Endodermal cell (in vitro differentiated cells): ENCODE measurements around the gene CR1. TPM values are rescaled to one million over a fixed set of nuclear protein-coding genes. Genes with fewer than 3 reads are reported as not detected.

Experiments used
- DNase-seq: peaks from one replicate; pipeline ENCODE4 v3.0.0-alpha.2; 2017
- H3K27ac ChIP-seq: 2 replicates; pipeline ENCODE4 v1.5.1; 2013; ENCODE audit warnings: mild to moderate bottlenecking, low read depth, low read length, moderate library complexity
- H3K27me3 ChIP-seq: 2 replicates; pipeline ENCODE4 v1.6.1; 2013; ENCODE audit warnings: mild to moderate bottlenecking, low read length, moderate library complexity; ENCODE audit not compliant: insufficient read depth, control insufficient read depth, poor library complexity, severe bottlenecking
- H3K36me3 ChIP-seq: 2 replicates; pipeline ENCODE4 v1.7.0; 2013; ENCODE audit warnings: mild to moderate bottlenecking, low read length, moderate library complexity; ENCODE audit not compliant: control insufficient read depth, insufficient read depth
- H3K4me1 ChIP-seq: one replicate; pipeline ENCODE4 v1.7.0; 2013; ENCODE audit warnings: low read length; ENCODE audit not compliant: control insufficient read depth, insufficient read depth
- H3K4me3 ChIP-seq: 2 replicates; pipeline ENCODE4 v1.5.1; 2013; ENCODE audit warnings: mild to moderate bottlenecking, low read length, moderate library complexity
- H3K9ac ChIP-seq: 2 replicates; pipeline ENCODE4 v1.6.1; 2013; ENCODE audit warnings: mild to moderate bottlenecking, low read length, moderate library complexity; ENCODE audit not compliant: poor library complexity, severe bottlenecking; ENCODE audit errors: extremely low read depth
- H3K9me3 ChIP-seq: 2 replicates; pipeline ENCODE4 v1.6.1; 2013; ENCODE audit warnings: mild to moderate bottlenecking, low read length, moderate library complexity; ENCODE audit not compliant: control insufficient read depth
- H3K27ac Mint-ChIP-seq: 2 replicates; pipeline ENCODE4 v1.8.0; 2020; ENCODE audit warnings: mixed read lengths
- H3K27me3 Mint-ChIP-seq: 2 replicates; pipeline ENCODE4 v1.8.0; 2021; ENCODE audit warnings: mild to moderate bottlenecking, mixed read lengths; ENCODE audit not compliant: insufficient read depth
- H3K36me3 Mint-ChIP-seq: 2 replicates; pipeline ENCODE4 v1.8.0; 2020; ENCODE audit warnings: low read depth, mixed read lengths
- H3K4me1 Mint-ChIP-seq: 2 replicates; pipeline ENCODE4 v1.8.0; 2020; ENCODE audit warnings: mixed read lengths
- H3K4me3 Mint-ChIP-seq: 2 replicates; pipeline ENCODE4 v1.8.0; 2020; ENCODE audit warnings: mild to moderate bottlenecking, moderate library complexity, mixed read lengths
- H3K9me3 Mint-ChIP-seq: 2 replicates; pipeline ENCODE4 v1.8.0; 2020; ENCODE audit warnings: mild to moderate bottlenecking, mixed read lengths
- WGBS, 2 experiments: methylation state at CpG; one replicate each; pipeline versions ENCODE4 v1.1.5 to v1.1.7; 2013; ENCODE audit warnings: missing lambda C conversion rate in 2 of 2, mixed read lengths in 1 of 2; ENCODE audit not compliant: insufficient coverage in 1 of 2, insufficient read length in 1 of 2; 5-methylcytosine and 5-hydroxymethylcytosine counted together
- total RNA-seq, 2 donors: library from RNA; stranded (reverse); fragmentation: NEBNext Ultra II Directional in 1 of 2; extraction: Animal tissue kit (Norgen Biotek cat#: 25700) in 1 of 2; gene quantifications; 2 replicates in 1 of 2; 3 replicates in 1 of 2; pipeline ENCODE4 v1.2.1, GENCODE V29; 2021
- TF ChIP-seq, protein P1 (sequence below): fragments of 200-600 bp; sonication (generic); conservative IDR thresholded peaks from 2 replicates; pipeline ENCODE4 v1.5.0; 2021; ENCODE audit warnings: antibody characterized with exemption, mild to moderate bottlenecking

Gene CR1
- total RNA-seq, 2 donors from 2014 or later, result 0.07 TPM; not detected in 1

DNA sequence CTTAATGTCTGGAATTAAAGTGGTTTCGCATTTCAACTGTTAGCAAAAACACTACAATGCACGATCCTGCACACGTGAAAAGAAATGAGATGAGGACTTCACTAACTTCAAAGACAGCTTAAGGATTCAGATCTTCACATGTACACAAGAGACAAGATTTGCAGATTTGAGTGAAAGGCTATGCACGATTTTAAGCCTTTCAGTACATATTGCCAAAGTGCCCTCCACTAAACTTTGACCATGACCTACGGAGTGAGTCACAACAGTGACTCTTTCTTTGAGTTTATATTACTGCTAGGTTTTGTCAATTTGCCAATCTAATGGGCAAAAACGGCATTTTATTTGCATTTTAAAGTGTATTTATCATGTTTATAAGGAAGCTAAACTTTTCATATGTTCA lies 107.8 kb downstream of the CR1 start:
- Mint-ChIP-seq H3K4me1 (peaks cover 2% of the 10 kb centered on the region), H3K4me3 (no peak overlapping the region), H3K9me3 (no peaks in the 10 kb centered on the region), H3K27ac (no peak overlapping the region), H3K36me3 (no peaks in the 10 kb centered on the region), H3K27me3 (no peaks in the 10 kb centered on the region)
- Histone ChIP-seq H3K9me3 (no peaks in the 10 kb centered on the region), H3K9ac (no peak overlapping the region), H3K4me3 (no peak overlapping the region), H3K36me3 (no peaks in the 10 kb centered on the region), H3K27ac (no peak overlapping the region), H3K27me3 (no peaks in the 10 kb centered on the region), H3K4me1 (no peaks in the 10 kb centered on the region)
- 92 to 96% methylated on average over 4 to 6 of the region's 6 CpGs for WGBS, 2 experiments
- DNase-seq, result no peak
- TF ChIP-seq, protein P1, sequence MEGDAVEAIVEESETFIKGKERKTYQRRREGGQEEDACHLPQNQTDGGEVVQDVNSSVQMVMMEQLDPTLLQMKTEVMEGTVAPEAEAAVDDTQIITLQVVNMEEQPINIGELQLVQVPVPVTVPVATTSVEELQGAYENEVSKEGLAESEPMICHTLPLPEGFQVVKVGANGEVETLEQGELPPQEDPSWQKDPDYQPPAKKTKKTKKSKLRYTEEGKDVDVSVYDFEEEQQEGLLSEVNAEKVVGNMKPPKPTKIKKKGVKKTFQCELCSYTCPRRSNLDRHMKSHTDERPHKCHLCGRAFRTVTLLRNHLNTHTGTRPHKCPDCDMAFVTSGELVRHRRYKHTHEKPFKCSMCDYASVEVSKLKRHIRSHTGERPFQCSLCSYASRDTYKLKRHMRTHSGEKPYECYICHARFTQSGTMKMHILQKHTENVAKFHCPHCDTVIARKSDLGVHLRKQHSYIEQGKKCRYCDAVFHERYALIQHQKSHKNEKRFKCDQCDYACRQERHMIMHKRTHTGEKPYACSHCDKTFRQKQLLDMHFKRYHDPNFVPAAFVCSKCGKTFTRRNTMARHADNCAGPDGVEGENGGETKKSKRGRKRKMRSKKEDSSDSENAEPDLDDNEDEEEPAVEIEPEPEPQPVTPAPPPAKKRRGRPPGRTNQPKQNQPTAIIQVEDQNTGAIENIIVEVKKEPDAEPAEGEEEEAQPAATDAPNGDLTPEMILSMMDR, result no peak

DNA sequence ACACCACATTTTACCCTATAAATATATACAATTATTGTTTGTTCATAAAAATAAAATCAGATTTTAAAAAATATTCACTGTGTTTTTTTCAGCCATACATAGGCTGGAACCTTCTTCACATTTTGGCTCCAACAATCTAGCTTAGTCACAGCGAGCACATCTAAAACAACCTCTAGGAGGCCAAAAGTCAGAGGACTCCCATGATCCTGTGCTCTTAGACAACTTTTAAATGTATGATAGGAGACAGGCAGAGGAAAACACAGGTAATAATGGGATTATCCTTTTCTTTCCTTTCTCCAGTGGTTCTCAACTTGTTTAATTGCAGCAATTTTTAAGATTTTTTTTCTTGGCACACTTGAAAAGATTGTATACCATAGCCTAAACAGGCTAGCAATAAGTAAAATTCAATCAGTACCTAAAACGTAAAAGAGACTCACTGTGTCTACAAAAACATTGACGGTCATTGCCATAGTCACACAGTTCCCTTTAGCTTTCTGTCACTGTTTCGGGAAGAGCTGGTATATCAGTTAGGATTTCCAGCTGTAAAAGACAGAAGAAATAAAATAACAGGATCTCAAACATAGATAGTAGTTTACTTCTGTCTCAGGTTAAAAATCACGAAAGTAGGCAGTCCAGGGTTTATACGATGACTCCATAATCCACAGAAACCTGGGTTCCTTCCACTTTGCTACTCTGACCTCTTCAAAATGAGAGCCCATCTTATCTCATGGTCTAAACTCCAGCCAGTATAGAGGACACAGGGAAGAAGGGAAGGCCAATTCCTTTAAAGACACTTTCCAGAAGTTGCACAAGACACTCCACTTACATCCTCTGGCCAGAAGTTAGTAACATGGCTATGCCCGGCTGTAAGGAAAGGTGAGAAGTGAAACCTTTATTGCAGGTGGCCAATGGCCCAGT lies 109.7 kb downstream of the CR1 start:
- Histone ChIP-seq H3K27me3 (no peaks in the 10 kb centered on the region), H3K27ac (no peak overlapping the region), H3K36me3 (no peaks in the 10 kb centered on the region), H3K9me3 (no peaks in the 10 kb centered on the region), H3K9ac (no peak overlapping the region), H3K4me3 (no peak overlapping the region), H3K4me1 (no peaks in the 10 kb centered on the region)
- no peaks in the 10 kb centered on the region for H3K27me3 Mint-ChIP-seq
- no peaks in the 10 kb centered on the region for H3K4me1 Mint-ChIP-seq
- H3K27ac Mint-ChIP-seq, result no peak overlapping the region
- WGBS, 2 experiments, result 93 to 96% methylated on average over 4 to 7 of the region's 7 CpGs
- DNase-seq, result no peak
- H3K4me3 Mint-ChIP-seq, result no peak overlapping the region
- H3K9me3 Mint-ChIP-seq, result no peaks in the 10 kb centered on the region
- H3K36me3 Mint-ChIP-seq, result no peaks in the 10 kb centered on the region
- TF ChIP-seq, protein P1, result peak; percentile 34

DNA sequence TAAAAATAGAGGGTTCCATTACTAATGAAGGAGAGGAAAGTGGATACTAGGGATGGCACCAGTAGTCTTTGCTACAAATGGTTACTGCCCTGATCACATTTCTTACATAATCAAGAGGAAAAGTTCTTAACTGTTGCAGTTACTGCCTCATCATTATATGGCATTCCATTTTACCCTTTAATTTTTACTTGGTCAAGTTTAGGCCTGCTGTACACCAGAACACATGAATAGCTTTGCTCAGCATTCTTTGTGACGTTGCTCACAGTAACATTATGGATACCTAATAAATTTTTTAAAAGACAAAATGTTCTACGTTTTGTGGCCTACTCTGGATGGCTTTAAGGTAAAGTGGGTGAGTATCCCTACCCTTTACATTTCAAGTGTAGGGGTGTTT lies 110.4 kb downstream of the CR1 start:
- DNase-seq, result no peak
- no peaks in the 10 kb centered on the region for H3K36me3 Mint-ChIP-seq
- Histone ChIP-seq H3K27me3 (no peaks in the 10 kb centered on the region), H3K4me1 (no peaks in the 10 kb centered on the region), H3K9ac (no peak overlapping the region), H3K4me3 (no peak overlapping the region), H3K9me3 (no peaks in the 10 kb centered on the region), H3K27ac (no peak overlapping the region), H3K36me3 (no peaks in the 10 kb centered on the region)
- H3K27ac Mint-ChIP-seq, result no peak overlapping the region
- TF ChIP-seq, protein P1, result no peak
- H3K4me1 Mint-ChIP-seq, result no peaks in the 10 kb centered on the region
- no peak overlapping the region for H3K4me3 Mint-ChIP-seq
- WGBS, 2 experiments, result 88 to 100% methylated on average over 1 to 2 of the region's 2 CpGs
- H3K9me3 Mint-ChIP-seq, result no peaks in the 10 kb centered on the region
- H3K27me3 Mint-ChIP-seq, result no peaks in the 10 kb centered on the region
